ENCODE data around the gene SEMA3B.

DNA sequence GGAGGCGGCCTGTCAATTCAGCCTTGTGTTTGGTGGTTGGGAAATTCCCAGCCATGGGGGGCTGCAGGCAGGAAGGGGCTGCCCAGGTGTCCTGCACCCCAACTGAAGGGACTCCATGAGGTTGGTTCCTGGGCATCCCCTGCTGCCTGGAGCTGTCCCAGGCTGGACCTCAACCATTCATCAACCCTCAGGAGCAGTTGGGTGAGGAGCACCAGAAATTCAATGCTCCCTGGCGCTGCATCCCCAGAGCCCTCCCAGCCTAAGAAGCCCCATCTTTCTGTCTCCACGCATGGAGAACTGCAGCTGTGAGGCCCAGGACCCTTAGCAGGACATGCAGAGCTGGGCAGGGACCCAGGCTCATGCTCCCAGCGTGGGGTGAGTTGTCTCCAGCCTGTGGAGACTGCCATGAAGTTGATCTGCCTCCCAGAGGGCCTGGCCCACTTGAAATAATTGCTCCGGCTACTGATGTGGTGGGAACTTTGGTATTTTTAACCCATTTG lies 8.0 kb upstream of the SEMA3B start:
- TF ChIP-seq ZNF263 (CRISPR knock-in tag; IDR thresholded peaks at IDR 0.05; ENCODE audit: low read depth) (no peak), ZNF138 (CRISPR knock-in tag; conservative IDR thresholded peaks at IDR 0.05) (no peak), ZNF416 (CRISPR knock-in tag; IDR thresholded peaks at IDR 0.05) (no peak), TP53 (CRISPR knock-in tag; IDR thresholded peaks at IDR 0.05) (no peak), NR2C2 (CRISPR knock-in tag; IDR thresholded peaks at IDR 0.05) (no peak), E2F1 (CRISPR knock-in tag; IDR thresholded peaks at IDR 0.05) (no peak), FOXP1 (CRISPR knock-in tag; IDR thresholded peaks at IDR 0.05; ENCODE audit: borderline replicate concordance) (no peak), ESRRA (CRISPR knock-in tag; IDR thresholded peaks at IDR 0.05; ENCODE audit: borderline replicate concordance) (no peak), SP1 (CRISPR knock-in tag; conservative IDR thresholded peaks at IDR 0.05) (no peak), ELF4 (CRISPR knock-in tag; IDR thresholded peaks at IDR 0.05; ENCODE audit: low read depth) (no peak)
- TF ChIP-seq, protein P1, sequence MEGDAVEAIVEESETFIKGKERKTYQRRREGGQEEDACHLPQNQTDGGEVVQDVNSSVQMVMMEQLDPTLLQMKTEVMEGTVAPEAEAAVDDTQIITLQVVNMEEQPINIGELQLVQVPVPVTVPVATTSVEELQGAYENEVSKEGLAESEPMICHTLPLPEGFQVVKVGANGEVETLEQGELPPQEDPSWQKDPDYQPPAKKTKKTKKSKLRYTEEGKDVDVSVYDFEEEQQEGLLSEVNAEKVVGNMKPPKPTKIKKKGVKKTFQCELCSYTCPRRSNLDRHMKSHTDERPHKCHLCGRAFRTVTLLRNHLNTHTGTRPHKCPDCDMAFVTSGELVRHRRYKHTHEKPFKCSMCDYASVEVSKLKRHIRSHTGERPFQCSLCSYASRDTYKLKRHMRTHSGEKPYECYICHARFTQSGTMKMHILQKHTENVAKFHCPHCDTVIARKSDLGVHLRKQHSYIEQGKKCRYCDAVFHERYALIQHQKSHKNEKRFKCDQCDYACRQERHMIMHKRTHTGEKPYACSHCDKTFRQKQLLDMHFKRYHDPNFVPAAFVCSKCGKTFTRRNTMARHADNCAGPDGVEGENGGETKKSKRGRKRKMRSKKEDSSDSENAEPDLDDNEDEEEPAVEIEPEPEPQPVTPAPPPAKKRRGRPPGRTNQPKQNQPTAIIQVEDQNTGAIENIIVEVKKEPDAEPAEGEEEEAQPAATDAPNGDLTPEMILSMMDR (IDR thresholded peaks at IDR 0.05): no peak
- TF ChIP-seq, protein P2, sequence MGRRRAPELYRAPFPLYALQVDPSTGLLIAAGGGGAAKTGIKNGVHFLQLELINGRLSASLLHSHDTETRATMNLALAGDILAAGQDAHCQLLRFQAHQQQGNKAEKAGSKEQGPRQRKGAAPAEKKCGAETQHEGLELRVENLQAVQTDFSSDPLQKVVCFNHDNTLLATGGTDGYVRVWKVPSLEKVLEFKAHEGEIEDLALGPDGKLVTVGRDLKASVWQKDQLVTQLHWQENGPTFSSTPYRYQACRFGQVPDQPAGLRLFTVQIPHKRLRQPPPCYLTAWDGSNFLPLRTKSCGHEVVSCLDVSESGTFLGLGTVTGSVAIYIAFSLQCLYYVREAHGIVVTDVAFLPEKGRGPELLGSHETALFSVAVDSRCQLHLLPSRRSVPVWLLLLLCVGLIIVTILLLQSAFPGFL (CRISPR knock-in tag; IDR thresholded peaks at IDR 0.05; ENCODE audit: borderline replicate concordance): no peak
